PFSK-1 (cell line): Measurements from ENCODE around the gene POLR2J.
A peak's percentile ranks its signal among the peaks of the same experiment; 100 is the strongest.

Experiments used
- FOXP2 ChIP-seq: optimal IDR thresholded peaks from 2 replicates; pipeline ENCODE3; 2011; ENCODE audit warnings: borderline replicate concordance, control low read depth, inconsistent platforms; ENCODE audit not compliant: insufficient read depth; ENCODE audit errors: extremely low read length, extremely low read depth
- POLR2AphosphoS5 ChIP-seq: IDR thresholded peaks from 2 replicates; pipeline ENCODE4 v1.6.1; 2012; ENCODE audit warnings: low read depth, mild to moderate bottlenecking, control low read depth, low read length, moderate library complexity
- SIN3A ChIP-seq: IDR thresholded peaks from 2 replicates; pipeline ENCODE4 v1.6.1; 2012; ENCODE audit warnings: mild to moderate bottlenecking, low read length, moderate library complexity, borderline replicate concordance; ENCODE audit not compliant: insufficient read depth
- TAF1 ChIP-seq: IDR thresholded peaks from 2 replicates; pipeline ENCODE4 v1.6.1; 2012; ENCODE audit warnings: low read length, control low read depth, borderline replicate concordance; ENCODE audit not compliant: insufficient read depth
- TF ChIP-seq, protein P1 (sequence below), 2 experiments: IDR thresholded peaks; 2 replicates each; pipeline versions ENCODE4 v1.6.1 to v1.8.0; 2011 to 2012; ENCODE audit warnings: low read depth in 2 of 2, low read length in 2 of 2, control low read depth in 1 of 2, inconsistent platforms in 1 of 2, mild to moderate bottlenecking in 1 of 2, moderate library complexity in 1 of 2; ENCODE audit not compliant: insufficient read depth in 1 of 2

POLR2J gene

DNA sequence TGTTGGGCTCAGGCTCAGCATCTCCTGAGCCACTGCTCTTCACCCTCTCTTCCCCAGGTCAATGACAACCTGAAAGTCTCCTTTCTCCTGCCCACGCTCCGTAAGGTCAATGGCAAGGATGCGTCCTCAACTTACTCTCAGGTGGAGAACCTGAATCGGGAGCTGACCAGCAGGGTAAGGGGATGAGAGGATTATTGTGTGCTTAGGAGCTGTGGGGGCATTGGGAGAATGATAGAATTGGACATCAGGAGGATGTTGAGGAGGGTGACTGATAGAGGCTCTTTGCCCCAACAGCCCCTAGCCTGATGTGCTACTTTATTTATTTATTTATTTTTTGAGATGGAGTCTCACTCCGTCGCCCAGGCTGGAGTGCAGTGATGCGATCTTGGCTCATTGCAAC is 12.6 kb downstream of the POLR2J start:
- TF ChIP-seq SIN3A (no peak), TAF1 (no peak), FOXP2 (no peak), POLR2AphosphoS5 (no peak)
- TF ChIP-seq, protein P1, sequence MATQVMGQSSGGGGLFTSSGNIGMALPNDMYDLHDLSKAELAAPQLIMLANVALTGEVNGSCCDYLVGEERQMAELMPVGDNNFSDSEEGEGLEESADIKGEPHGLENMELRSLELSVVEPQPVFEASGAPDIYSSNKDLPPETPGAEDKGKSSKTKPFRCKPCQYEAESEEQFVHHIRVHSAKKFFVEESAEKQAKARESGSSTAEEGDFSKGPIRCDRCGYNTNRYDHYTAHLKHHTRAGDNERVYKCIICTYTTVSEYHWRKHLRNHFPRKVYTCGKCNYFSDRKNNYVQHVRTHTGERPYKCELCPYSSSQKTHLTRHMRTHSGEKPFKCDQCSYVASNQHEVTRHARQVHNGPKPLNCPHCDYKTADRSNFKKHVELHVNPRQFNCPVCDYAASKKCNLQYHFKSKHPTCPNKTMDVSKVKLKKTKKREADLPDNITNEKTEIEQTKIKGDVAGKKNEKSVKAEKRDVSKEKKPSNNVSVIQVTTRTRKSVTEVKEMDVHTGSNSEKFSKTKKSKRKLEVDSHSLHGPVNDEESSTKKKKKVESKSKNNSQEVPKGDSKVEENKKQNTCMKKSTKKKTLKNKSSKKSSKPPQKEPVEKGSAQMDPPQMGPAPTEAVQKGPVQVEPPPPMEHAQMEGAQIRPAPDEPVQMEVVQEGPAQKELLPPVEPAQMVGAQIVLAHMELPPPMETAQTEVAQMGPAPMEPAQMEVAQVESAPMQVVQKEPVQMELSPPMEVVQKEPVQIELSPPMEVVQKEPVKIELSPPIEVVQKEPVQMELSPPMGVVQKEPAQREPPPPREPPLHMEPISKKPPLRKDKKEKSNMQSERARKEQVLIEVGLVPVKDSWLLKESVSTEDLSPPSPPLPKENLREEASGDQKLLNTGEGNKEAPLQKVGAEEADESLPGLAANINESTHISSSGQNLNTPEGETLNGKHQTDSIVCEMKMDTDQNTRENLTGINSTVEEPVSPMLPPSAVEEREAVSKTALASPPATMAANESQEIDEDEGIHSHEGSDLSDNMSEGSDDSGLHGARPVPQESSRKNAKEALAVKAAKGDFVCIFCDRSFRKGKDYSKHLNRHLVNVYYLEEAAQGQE (IDR thresholded peaks at IDR 0.05; ENCODE audit: insufficient read depth in 1 of 2, low read depth in 2 of 2, low read length in 2 of 2), result no peak

DNA sequence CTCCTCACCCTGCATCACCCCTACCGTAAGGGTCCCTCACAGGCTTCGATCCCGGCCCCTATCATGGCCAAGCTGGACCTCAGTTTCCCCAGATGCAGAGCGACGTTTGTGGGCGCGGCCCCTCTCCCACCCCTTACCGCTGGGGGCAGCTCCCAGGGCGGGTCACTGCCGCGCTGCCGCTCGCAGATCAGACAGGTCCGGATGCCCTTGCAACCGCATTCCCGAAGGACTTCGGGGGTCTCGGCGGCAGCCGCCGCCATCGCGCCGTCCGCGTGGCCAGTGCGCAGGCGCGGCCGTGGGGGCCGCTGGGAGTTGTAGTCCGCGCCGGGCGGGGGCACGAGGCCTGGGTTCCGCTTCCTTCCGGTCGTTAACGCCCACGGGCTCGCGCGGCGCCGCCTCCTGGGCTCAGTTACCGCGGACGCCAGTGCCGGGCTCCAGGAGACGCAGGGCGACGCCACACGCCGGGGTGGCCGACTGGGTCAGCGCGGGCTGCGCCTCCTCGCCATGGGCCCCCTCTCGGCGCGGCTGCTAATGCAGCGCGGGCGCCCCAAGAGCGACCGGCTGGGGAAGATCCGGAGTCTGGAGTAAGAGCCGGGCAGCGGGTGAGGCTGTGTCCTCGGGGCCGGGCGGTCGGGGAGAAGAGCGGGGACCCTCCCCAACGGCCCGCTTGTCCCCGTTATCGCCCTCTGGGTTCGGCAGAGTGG is 14.0 kb downstream of the POLR2J start, which contains the start of the genes ALKBH4 and LRWD1:
Gene ALKBH4, minus strand, starts transcription at position 287 of the 704 bp plus-strand sequence. Its CDS starts 27 bp downstream, at position 260.
Gene LRWD1, plus strand, starts transcription at position 408 of the 704 bp plus-strand sequence. Its CDS starts 97 bp downstream, at position 505.
- peak; percentile 76 for TF ChIP-seq POLR2AphosphoS5
- peak; percentile 53 for TF ChIP-seq TAF1
- TF ChIP-seq SIN3A, result peak; percentile 84; the same call in 1 of the 2 replicates
- TF ChIP-seq, protein P1 (IDR thresholded peaks at IDR 0.05; ENCODE audit: insufficient read depth in 1 of 2, low read depth in 2 of 2, low read length in 2 of 2), result no peak
- no peak for TF ChIP-seq FOXP2

DNA sequence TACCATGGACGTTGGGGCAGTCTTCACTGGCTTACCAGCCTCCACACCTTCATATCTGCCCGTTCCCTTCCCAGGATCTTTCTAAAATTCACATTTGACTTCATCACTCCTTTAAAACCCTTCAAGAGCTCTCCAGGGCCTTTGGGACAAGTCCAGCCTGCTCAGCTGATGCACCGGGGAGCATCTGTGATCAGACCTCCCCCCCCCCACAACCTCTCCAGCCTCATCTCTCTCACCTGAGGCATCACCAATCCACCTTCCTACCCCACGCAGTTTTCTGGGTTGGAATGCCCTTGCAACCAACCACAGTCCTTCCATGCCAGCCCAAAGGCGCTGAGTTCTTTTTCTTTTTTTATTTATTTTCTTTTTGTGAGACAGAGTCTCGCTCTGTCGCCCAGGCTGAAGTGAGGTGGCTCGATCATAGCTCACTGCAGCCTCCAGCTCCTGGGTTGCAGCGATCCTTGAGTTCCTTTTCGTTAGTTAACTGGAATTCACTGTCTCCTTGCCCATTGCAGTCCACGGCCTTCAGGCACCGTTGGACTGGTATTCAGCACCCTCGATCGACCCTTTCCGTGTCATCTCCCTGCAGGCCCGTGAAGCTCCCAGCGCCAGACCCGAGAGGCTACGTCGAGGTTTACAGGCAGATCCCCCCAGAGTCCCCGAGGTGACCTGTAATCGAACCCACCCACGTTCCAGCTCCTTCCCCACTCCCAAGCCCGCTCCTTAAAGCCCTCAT is 14.7 kb downstream of the POLR2J start:
- TF ChIP-seq POLR2AphosphoS5, result no peak
- TF ChIP-seq, protein P1 (IDR thresholded peaks at IDR 0.05; ENCODE audit: insufficient read depth in 1 of 2, low read depth in 2 of 2, low read length in 2 of 2), result no peak
- no peak for TF ChIP-seq SIN3A

DNA sequence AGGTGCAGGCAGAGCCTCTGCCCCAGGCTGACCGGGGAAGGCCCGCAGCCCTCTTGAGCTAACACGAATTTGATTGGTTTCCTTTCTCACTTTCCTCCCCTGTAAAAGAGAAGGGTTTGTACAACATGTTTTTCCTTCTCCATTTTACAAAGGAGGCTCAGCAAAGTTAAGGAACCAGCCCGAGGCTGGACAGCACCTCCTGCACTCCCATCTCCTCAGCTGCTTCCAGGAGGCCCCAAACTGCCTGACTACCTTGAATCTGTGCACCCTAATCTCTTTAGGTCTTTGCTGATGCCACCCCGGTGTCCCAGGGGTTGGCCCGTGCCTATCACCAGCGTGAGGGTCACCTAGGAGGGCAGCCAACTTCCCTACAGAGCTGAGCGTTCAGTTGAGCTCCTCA is 18.3 kb downstream of the POLR2J start:
- TF ChIP-seq POLR2AphosphoS5 (no peak), SIN3A (no peak), FOXP2 (no peak), TAF1 (no peak)
- TF ChIP-seq, protein P1 (IDR thresholded peaks at IDR 0.05; ENCODE audit: insufficient read depth in 1 of 2, low read depth in 2 of 2, low read length in 2 of 2), result no peak
